Measurements from ENCODE around the gene USP24. TPM values are rescaled to one million over a fixed set of nuclear protein-coding genes. Genes with fewer than 3 reads are reported as not detected.
A peak's percentile ranks its signal among the peaks of the same experiment; 100 is the strongest.

The USP24 gene
- total RNA-seq, 5 donors from 2014 or later (not counting 1 experiment from before 2014, with no cell fraction given) = 58.9 to 90.7 (median 64.0) TPM

DNA sequence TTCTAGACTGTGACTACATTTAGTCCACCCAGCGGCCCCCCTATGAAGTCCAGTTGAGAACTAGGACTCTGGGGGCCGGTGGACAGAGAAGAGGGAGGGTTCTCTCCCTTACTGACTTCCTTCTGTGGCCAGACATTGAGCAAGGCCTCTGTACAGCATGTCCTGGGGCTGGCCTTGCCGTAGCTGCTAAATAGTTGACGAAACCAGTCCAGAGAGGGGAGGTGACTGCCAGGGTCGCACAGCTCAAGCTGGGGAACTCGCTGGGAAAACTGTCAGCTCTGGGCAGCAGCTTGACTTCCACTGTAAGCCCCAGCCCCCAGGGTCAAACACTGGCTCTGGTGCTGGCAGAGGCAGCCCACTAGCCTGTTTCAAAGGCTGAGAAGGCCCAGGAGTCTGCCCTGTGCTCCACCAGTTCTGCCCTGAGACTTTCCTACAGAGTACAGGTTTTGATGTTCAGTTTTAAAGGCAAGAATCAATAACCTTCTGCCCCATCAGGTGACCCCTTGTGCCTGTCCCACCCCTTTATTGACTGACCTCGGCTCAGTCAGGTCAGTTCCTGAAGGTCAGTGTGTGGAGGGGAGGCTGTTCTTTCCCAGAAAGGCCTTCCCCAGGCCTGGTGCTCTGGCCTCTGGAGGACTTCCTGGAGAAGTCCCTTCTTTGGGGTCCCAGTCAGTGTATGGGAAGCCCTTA, 161.8 kb downstream of the USP24 start:
- Histone ChIP-seq H3K4me3 (ENCODE audit: control insufficient read depth in 1 of 2, extremely low read depth in 1 of 2, low read length in 1 of 2) (no peak overlapping the region), H3K36me3 (ENCODE audit: control insufficient read depth in 2 of 2, extremely low read depth in 1 of 2, insufficient read depth in 1 of 2, low read length in 1 of 2) (no peaks in the 10 kb centered on the region), H3K9me3 (no peaks in the 10 kb centered on the region), H3K27me3 (replicated peaks in 1 of 2; ENCODE audit: control insufficient read depth in 2 of 2, extremely low read depth in 1 of 2, insufficient read depth in 2 of 2, low read length in 1 of 2) (peaks cover 0 to 11% of the 10 kb centered on the region in 2 experiments), H3K27ac (ENCODE audit: low read length) (no peak overlapping the region), H3K4me1 (ENCODE audit: control insufficient read depth in 1 of 2, extremely low read depth in 1 of 2, insufficient read depth in 2 of 2, low read length in 2 of 2) (no peaks in the 10 kb centered on the region)
- POLR2A ChIA-PET = no interaction called here
- Mint-ChIP-seq H3K27ac (no peak overlapping the region), H3K9me3 (no peaks in the 10 kb centered on the region), H3K4me3 (no peak overlapping the region), H3K36me3 (no peaks in the 10 kb centered on the region), H3K4me1 (no peaks in the 10 kb centered on the region), H3K27me3 (peaks cover 0 to 3% of the 10 kb centered on the region in 2 donors)
- peak in 1 of 35 experiments; percentile 4 for DNase-seq
- CTCF ChIA-PET = no interaction called here
- ATAC-seq (replicated peaks in 1 of 4) = no peak
- 50% methylated on average over 5 of the region's 7 CpGs for WGBS (ENCODE audit: insufficient coverage)

DNA sequence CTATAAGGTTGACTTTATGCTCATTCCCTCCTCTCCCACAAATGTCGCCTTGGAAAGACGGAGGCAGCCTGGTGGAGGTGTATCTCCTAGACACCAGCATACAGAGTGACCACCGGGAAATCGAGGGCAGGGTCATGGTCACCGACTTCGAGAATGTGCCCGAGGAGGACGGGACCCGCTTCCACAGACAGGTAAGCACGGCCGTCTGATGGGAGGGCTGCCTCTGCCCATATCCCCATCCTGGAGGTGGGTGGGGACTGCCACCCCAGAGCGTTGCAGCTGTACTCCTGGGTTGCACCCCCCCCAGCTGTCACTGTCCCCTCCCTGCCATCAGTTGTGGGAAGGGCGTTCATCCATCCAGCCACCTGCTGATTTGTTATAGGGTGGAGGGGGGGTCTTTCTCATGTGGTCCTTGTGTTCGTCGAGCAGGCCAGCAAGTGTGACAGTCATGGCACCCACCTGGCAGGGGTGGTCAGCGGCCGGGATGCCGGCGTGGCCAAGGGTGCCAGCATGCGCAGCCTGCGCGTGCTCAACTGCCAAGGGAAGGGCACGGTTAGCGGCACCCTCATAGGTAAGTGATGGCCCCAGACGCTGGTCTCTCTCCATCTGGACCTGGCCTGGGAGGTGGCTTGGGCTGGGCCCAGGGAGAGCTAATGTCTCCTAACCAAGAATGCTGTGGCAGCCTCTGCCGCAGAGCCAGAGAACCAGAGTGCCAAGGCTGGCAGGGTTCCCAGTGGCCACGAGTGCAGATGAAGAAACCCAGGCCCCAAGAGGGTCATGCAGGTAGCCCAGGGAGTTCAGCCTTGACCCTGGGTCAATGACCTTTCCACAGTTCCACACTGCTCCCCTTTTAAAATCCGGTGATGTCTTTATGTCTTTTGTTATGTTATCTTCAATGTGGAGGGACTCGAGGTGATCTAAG, 162.7 kb downstream of the USP24 start:
- no peaks in the 10 kb centered on the region for H3K36me3 ChIP-seq (ENCODE audit: control insufficient read depth in 2 of 2, extremely low read depth in 1 of 2, insufficient read depth in 1 of 2, low read length in 1 of 2)
- H3K4me3 ChIP-seq (ENCODE audit: control insufficient read depth in 1 of 2, extremely low read depth in 1 of 2, low read length in 1 of 2) = no peak overlapping the region
- WGBS (ENCODE audit: insufficient coverage) = 93% methylated on average over 15 of the region's 29 CpGs
- Mint-ChIP-seq H3K27ac (no peak overlapping the region), H3K27me3 (peaks cover 0 to 3% of the 10 kb centered on the region in 2 donors), H3K4me1 (no peaks in the 10 kb centered on the region), H3K9me3 (no peaks in the 10 kb centered on the region), H3K36me3 (no peaks in the 10 kb centered on the region), H3K4me3 (no peak overlapping the region)
- DNase-seq = peak in 1 of 35 experiments; percentile 19
- no peak overlapping the region for H3K27ac ChIP-seq (ENCODE audit: low read length)
- peak in 1 of 4 experiments; percentile 10 for ATAC-seq (replicated peaks in 1 of 4)
- no peaks in the 10 kb centered on the region for H3K9me3 ChIP-seq
- H3K4me1 ChIP-seq (ENCODE audit: control insufficient read depth in 1 of 2, extremely low read depth in 1 of 2, insufficient read depth in 2 of 2, low read length in 2 of 2) = no peaks in the 10 kb centered on the region
- H3K27me3 ChIP-seq (replicated peaks in 1 of 2; ENCODE audit: control insufficient read depth in 2 of 2, extremely low read depth in 1 of 2, insufficient read depth in 2 of 2, low read length in 1 of 2) = peaks cover 0 to 16% of the 10 kb centered on the region in 2 experiments
- ChIA-PET CTCF (no interaction called here), POLR2A (no interaction called here)

DNA sequence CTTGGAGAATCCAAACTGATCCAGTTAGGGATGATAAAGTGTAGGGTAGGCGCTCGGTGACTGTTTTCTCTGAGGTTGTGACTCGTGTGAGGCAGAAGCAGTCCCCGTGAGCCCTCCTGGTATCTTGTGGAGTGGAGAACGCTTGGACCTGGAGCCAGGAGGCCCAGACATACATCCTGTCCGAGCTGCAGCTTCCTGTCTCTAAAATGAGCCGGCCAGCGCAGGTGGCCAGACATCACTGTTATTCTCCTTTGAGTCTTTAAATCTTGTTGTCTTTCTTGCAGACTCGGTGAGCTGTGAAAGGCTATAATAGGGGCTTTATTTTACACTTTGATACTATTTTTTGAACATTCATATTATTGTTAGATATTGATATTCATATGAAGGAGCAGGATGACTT, 163.5 kb downstream of the USP24 start:
- Mint-ChIP-seq H3K4me1 (no peaks in the 10 kb centered on the region), H3K27me3 (peaks cover 0 to 7% of the 10 kb centered on the region in 2 donors), H3K36me3 (no peaks in the 10 kb centered on the region), H3K27ac (no peak overlapping the region), H3K4me3 (no peak overlapping the region), H3K9me3 (no peaks in the 10 kb centered on the region)
- ATAC-seq (replicated peaks in 1 of 4) (no peak), DNase-seq (no peak)
- no peaks in the 10 kb centered on the region for H3K36me3 ChIP-seq (ENCODE audit: control insufficient read depth in 2 of 2, extremely low read depth in 1 of 2, insufficient read depth in 1 of 2, low read length in 1 of 2)
- 61% methylated on average over 4 of the region's 9 CpGs for WGBS (ENCODE audit: insufficient coverage)
- CTCF ChIA-PET = no interaction called here
- H3K9me3 ChIP-seq = no peaks in the 10 kb centered on the region
- H3K4me1 ChIP-seq (ENCODE audit: control insufficient read depth in 1 of 2, extremely low read depth in 1 of 2, insufficient read depth in 2 of 2, low read length in 2 of 2) = no peaks in the 10 kb centered on the region
- peaks cover 0 to 16% of the 10 kb centered on the region in 2 experiments for H3K27me3 ChIP-seq (replicated peaks in 1 of 2; ENCODE audit: control insufficient read depth in 2 of 2, extremely low read depth in 1 of 2, insufficient read depth in 2 of 2, low read length in 1 of 2)
- no peak overlapping the region for H3K27ac ChIP-seq (ENCODE audit: low read length)
- no peak overlapping the region for H3K4me3 ChIP-seq (ENCODE audit: control insufficient read depth in 1 of 2, extremely low read depth in 1 of 2, low read length in 1 of 2)
- POLR2A ChIA-PET = no interaction called here

DNA sequence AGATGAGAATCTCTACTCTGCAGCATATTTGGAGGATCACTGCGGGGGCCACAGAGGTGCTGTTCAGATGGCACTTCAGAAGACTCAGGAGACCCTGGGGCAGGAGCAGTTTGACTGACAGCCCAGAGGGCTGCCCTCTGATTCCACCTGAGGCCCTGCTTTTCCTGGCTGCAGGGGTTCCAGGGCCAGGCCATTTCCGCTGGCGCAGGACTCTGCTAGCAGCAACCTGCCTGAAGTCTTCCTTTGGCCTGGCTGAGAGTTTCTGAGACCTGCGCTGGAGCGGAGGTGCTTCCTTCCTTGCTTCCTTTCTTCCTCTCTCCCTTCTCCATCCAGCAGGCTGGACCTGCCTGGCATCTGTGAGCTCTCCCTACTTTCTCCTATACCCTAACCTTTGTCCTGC, 164.0 kb downstream of the USP24 start:
- Histone ChIP-seq H3K36me3 (ENCODE audit: control insufficient read depth in 2 of 2, extremely low read depth in 1 of 2, insufficient read depth in 1 of 2, low read length in 1 of 2) (no peaks in the 10 kb centered on the region), H3K4me3 (ENCODE audit: control insufficient read depth in 1 of 2, extremely low read depth in 1 of 2, low read length in 1 of 2) (no peak overlapping the region), H3K9me3 (no peaks in the 10 kb centered on the region), H3K27ac (ENCODE audit: low read length) (no peak overlapping the region), H3K27me3 (replicated peaks in 1 of 2; ENCODE audit: control insufficient read depth in 2 of 2, extremely low read depth in 1 of 2, insufficient read depth in 2 of 2, low read length in 1 of 2) (peaks cover 0 to 16% of the 10 kb centered on the region in 2 experiments), H3K4me1 (ENCODE audit: control insufficient read depth in 1 of 2, extremely low read depth in 1 of 2, insufficient read depth in 2 of 2, low read length in 2 of 2) (no peaks in the 10 kb centered on the region)
- Mint-ChIP-seq H3K27me3 (peaks cover 0 to 8% of the 10 kb centered on the region in 2 donors), H3K4me1 (no peaks in the 10 kb centered on the region), H3K9me3 (no peaks in the 10 kb centered on the region), H3K4me3 (no peak overlapping the region), H3K27ac (no peak overlapping the region), H3K36me3 (no peaks in the 10 kb centered on the region)
- CTCF ChIA-PET = no interaction called here
- POLR2A ChIA-PET = no interaction called here
- DNase-seq = no peak
- ATAC-seq (replicated peaks in 1 of 4) = no peak
- 94% methylated on average over 5 of the region's 5 CpGs for WGBS (ENCODE audit: insufficient coverage)

DNA sequence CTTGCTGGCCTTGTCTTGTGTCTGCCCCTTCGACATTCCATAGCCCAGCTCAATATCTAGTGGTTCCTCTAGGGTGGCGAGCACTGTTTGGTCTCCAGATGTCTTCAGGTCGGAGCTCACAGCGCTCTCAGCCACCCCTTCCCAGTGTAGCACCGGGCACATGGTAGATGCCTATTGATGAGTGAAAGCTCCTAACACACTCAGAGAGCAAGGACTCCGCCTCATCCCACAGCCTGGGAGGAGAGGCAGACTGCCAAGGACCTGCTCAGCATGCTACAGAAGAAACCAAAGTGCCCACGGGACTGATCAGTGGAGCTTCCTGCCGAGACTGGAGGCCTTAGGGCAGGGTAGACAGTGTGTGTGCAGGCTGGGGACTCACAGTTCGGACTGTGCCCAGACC, 164.9 kb downstream of the USP24 start:
- Histone ChIP-seq H3K27ac (ENCODE audit: low read length) (no peak overlapping the region), H3K4me1 (ENCODE audit: control insufficient read depth in 1 of 2, extremely low read depth in 1 of 2, insufficient read depth in 2 of 2, low read length in 2 of 2) (no peaks in the 10 kb centered on the region), H3K27me3 (replicated peaks in 1 of 2; ENCODE audit: control insufficient read depth in 2 of 2, extremely low read depth in 1 of 2, insufficient read depth in 2 of 2, low read length in 1 of 2) (peaks cover 0 to 16% of the 10 kb centered on the region in 2 experiments), H3K9me3 (no peaks in the 10 kb centered on the region), H3K36me3 (ENCODE audit: control insufficient read depth in 2 of 2, extremely low read depth in 1 of 2, insufficient read depth in 1 of 2, low read length in 1 of 2) (no peaks in the 10 kb centered on the region), H3K4me3 (ENCODE audit: control insufficient read depth in 1 of 2, extremely low read depth in 1 of 2, low read length in 1 of 2) (no peak overlapping the region)
- Mint-ChIP-seq H3K27me3 (peaks cover 0 to 8% of the 10 kb centered on the region in 2 donors), H3K4me1 (no peaks in the 10 kb centered on the region), H3K4me3 (no peak overlapping the region), H3K27ac (no peak overlapping the region), H3K36me3 (no peaks in the 10 kb centered on the region), H3K9me3 (no peaks in the 10 kb centered on the region)
- DNase-seq = no peak
- 48% methylated on average over 3 of the region's 9 CpGs for WGBS (ENCODE audit: insufficient coverage)
- POLR2A ChIA-PET = no interaction called here
- CTCF ChIA-PET = no interaction called here
- no peak for ATAC-seq (replicated peaks in 1 of 4)

DNA sequence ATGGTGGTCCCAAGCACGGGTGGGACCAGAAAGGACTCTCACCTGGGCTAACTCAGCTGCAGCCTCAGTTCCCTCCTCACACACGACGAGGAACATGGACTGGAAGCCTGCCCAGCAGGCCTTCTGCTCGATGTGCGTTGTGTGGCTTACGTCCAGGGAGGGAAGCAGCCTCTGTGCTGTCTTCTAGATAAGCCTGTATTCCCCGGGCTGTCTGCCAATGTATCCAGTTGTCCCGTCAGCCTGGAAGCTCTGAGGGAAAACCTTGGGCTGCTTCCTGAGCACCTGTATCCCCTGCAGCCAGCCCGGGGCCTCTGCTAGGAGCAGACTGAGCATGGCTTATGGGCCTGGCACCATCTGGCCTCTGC, 165.3 kb downstream of the USP24 start:
- Histone ChIP-seq H3K9me3 (no peaks in the 10 kb centered on the region), H3K27ac (ENCODE audit: low read length) (no peak overlapping the region), H3K36me3 (ENCODE audit: control insufficient read depth in 2 of 2, extremely low read depth in 1 of 2, insufficient read depth in 1 of 2, low read length in 1 of 2) (no peaks in the 10 kb centered on the region), H3K4me1 (ENCODE audit: control insufficient read depth in 1 of 2, extremely low read depth in 1 of 2, insufficient read depth in 2 of 2, low read length in 2 of 2) (no peaks in the 10 kb centered on the region), H3K27me3 (replicated peaks in 1 of 2; ENCODE audit: control insufficient read depth in 2 of 2, extremely low read depth in 1 of 2, insufficient read depth in 2 of 2, low read length in 1 of 2) (peaks cover 0 to 16% of the 10 kb centered on the region in 2 experiments), H3K4me3 (ENCODE audit: control insufficient read depth in 1 of 2, extremely low read depth in 1 of 2, low read length in 1 of 2) (no peak overlapping the region)
- no peaks in the 10 kb centered on the region for H3K4me1 Mint-ChIP-seq
- ATAC-seq (replicated peaks in 1 of 4) (no peak), DNase-seq (no peak)
- POLR2A ChIA-PET = no interaction called here
- WGBS (ENCODE audit: insufficient coverage) = 86% methylated on average over 7 of the region's 9 CpGs
- H3K27me3 Mint-ChIP-seq = peaks cover 0 to 8% of the 10 kb centered on the region in 2 donors
- H3K9me3 Mint-ChIP-seq = no peaks in the 10 kb centered on the region
- CTCF ChIA-PET = no interaction called here
- H3K4me3 Mint-ChIP-seq = no peak overlapping the region
- no peaks in the 10 kb centered on the region for H3K36me3 Mint-ChIP-seq
- no peak overlapping the region for H3K27ac Mint-ChIP-seq
